Measurements from ENCODE around the gene SFTPA1. TPM values are rescaled to one million over a fixed set of nuclear protein-coding genes. Genes with fewer than 3 reads are reported as not detected.

The SFTPA1 gene
- total and polyA plus RNA-seq, 4 donors: not detected

DNA sequence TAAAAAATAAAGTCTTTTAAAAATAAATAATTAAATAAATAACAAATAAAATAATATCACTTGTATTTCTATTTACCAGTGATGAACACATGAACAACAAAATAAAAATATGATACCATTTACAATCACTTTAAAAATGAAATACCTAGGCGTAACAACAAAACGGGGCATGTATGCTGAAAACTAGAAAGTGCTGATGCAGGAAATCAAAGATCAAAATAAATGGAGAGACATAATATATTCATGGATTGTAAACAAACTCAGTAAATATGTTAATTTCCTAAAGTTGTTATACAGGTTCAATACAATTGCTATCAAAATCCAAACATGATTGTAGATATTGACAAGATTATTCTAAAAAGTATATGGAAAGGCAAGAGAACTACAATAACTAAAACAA lies 31.4 kb upstream of the SFTPA1 start:
- no peak for DNase-seq (ENCODE audit: low spot score)
- Histone ChIP-seq H3K27ac (ENCODE audit: low read depth in 1 of 2, low read length in 2 of 2) (no peak overlapping the region), H3K27me3 (ENCODE audit: control insufficient read depth in 4 of 4, insufficient read depth in 4 of 4, low read length in 3 of 4) (peaks cover 0 to 2% (median 0%) of the 10 kb centered on the region in 4 donors), H3K9ac (ENCODE audit: low read depth in 1 of 2, low read length in 2 of 2) (no peak overlapping the region), H3K4me1 (ENCODE audit: control insufficient read depth in 4 of 4, insufficient read depth in 4 of 4, low read length in 3 of 4) (no peaks in the 10 kb centered on the region), H3K36me3 (ENCODE audit: control insufficient read depth in 4 of 4, insufficient read depth in 3 of 4, low read depth in 1 of 4, low read length in 3 of 4) (no peaks in the 10 kb centered on the region), H3K4me3 (ENCODE audit: low read depth in 1 of 3, low read length in 3 of 3) (no peak overlapping the region), H3K9me3 (ENCODE audit: control insufficient read depth in 4 of 4, low read length in 3 of 4) (no peaks in the 10 kb centered on the region)
- TF ChIP-seq FOXA2 (IDR thresholded peaks at IDR 0.05): no peak
- TF ChIP-seq, protein P1, sequence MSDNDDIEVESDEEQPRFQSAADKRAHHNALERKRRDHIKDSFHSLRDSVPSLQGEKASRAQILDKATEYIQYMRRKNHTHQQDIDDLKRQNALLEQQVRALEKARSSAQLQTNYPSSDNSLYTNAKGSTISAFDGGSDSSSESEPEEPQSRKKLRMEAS (IDR thresholded peaks at IDR 0.05): no peak
- TF ChIP-seq, protein P2, sequence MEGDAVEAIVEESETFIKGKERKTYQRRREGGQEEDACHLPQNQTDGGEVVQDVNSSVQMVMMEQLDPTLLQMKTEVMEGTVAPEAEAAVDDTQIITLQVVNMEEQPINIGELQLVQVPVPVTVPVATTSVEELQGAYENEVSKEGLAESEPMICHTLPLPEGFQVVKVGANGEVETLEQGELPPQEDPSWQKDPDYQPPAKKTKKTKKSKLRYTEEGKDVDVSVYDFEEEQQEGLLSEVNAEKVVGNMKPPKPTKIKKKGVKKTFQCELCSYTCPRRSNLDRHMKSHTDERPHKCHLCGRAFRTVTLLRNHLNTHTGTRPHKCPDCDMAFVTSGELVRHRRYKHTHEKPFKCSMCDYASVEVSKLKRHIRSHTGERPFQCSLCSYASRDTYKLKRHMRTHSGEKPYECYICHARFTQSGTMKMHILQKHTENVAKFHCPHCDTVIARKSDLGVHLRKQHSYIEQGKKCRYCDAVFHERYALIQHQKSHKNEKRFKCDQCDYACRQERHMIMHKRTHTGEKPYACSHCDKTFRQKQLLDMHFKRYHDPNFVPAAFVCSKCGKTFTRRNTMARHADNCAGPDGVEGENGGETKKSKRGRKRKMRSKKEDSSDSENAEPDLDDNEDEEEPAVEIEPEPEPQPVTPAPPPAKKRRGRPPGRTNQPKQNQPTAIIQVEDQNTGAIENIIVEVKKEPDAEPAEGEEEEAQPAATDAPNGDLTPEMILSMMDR (IDR thresholded peaks at IDR 0.05; ENCODE audit: low read depth, low read length, missing input control): no peak
- TF ChIP-seq GABPA (IDR thresholded peaks at IDR 0.05 in 1 of 2, conservative IDR thresholded peaks at IDR 0.05 in 1 of 2): no peak
- TF ChIP-seq FOXA1 (IDR thresholded peaks at IDR 0.05): no peak
- no peak for TF ChIP-seq JUND (IDR thresholded peaks at IDR 0.05)
- no peak for TF ChIP-seq TAF1 (conservative IDR thresholded peaks at IDR 0.05)
- no peak for TF ChIP-seq RXRA (IDR thresholded peaks at IDR 0.05)
- TF ChIP-seq, protein P3, sequence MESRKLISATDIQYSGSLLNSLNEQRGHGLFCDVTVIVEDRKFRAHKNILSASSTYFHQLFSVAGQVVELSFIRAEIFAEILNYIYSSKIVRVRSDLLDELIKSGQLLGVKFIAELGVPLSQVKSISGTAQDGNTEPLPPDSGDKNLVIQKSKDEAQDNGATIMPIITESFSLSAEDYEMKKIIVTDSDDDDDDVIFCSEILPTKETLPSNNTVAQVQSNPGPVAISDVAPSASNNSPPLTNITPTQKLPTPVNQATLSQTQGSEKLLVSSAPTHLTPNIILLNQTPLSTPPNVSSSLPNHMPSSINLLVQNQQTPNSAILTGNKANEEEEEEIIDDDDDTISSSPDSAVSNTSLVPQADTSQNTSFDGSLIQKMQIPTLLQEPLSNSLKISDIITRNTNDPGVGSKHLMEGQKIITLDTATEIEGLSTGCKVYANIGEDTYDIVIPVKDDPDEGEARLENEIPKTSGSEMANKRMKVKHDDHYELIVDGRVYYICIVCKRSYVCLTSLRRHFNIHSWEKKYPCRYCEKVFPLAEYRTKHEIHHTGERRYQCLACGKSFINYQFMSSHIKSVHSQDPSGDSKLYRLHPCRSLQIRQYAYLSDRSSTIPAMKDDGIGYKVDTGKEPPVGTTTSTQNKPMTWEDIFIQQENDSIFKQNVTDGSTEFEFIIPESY (IDR thresholded peaks at IDR 0.05): no peak
- TF ChIP-seq ATF3 (IDR thresholded peaks at IDR 0.05): no peak
- no peak for TF ChIP-seq YY1 (IDR thresholded peaks at IDR 0.05)
- no peak for TF ChIP-seq RAD21 (IDR thresholded peaks at IDR 0.05)
- no peak for TF ChIP-seq NR2F2 (IDR thresholded peaks at IDR 0.05)
- no peak for TF ChIP-seq REST (IDR thresholded peaks at IDR 0.05)
- no peak for TF ChIP-seq HNF4G (IDR thresholded peaks at IDR 0.05)
- no peak for TF ChIP-seq EGR1 (IDR thresholded peaks at IDR 0.05; ENCODE audit: low read depth in 2 of 2)
- TF ChIP-seq HNF4A (conservative IDR thresholded peaks at IDR 0.05): no peak
- no peak for TF ChIP-seq SP1 (IDR thresholded peaks at IDR 0.05)
- 97% methylated on average over 2 of the region's 2 CpGs for WGBS
